Cardiac ventricle fibroblast (primary cell): ENCODE data around the gene MYOG. TPM values are rescaled to one million over a fixed set of nuclear protein-coding genes. Genes with fewer than 3 reads are reported as not detected.

Source experiments
- total RNA-seq: library from RNA; depleted of rRNA; stranded (reverse); fragments of >200 nt; gene quantifications from 2 replicates; pipeline ENCODE4 v1.2.3, GENCODE V29; 2015

Gene MYOG
- not detected in 2 replicates for total RNA-seq

GRCh38 chr1:203085528-203086406 lies at the start of gene MYOG:
Gene MYOG (minus strand): TSS chr1:203086012. CDS start chr1:203085961, 51 bp downstream.

GRCh38 chr1:203127666-203128430 lies 42.0 kb upstream of the MYOG start, which contains the start of gene ADORA1:
Gene ADORA1 (plus strand): TSS chr1:203127726. CDS start chr1:203128842, 1,116 bp downstream.

Other genes starting within 250 kb of the MYOG start
- gene RABIF, start 196.9 kb downstream of the MYOG start, total RNA-seq, result 5.7 and 6.3 TPM in 2 replicates
- 9.3 and 11.2 TPM in 2 replicates for gene KLHL12, start 158.8 kb downstream of the MYOG start, total RNA-seq
- gene ADIPOR1, start 127.7 kb downstream of the MYOG start, total RNA-seq, result 43.6 and 46.7 TPM in 2 replicates
- 35.6 and 40.4 TPM in 2 replicates for gene CYB5R1, start 118.8 kb downstream of the MYOG start, total RNA-seq
- 44.9 and 55.6 TPM in 2 replicates for gene TMEM183A, start 78.6 kb downstream of the MYOG start, total RNA-seq
- 4.2 and 10.1 TPM in 2 replicates for gene PPFIA4, start 59.5 kb downstream of the MYOG start, total RNA-seq
- 8.8 and 11.3 TPM in 2 replicates for gene ADORA1, start 41.7 kb upstream of the MYOG start, total RNA-seq
- gene MYBPH, start 89.8 kb upstream of the MYOG start, total RNA-seq, result 1.0 and 1.3 TPM in 2 replicates
- 2,798 and 3,366 TPM in 2 replicates for gene CHI3L1, start 100.7 kb upstream of the MYOG start, total RNA-seq
- gene CHIT1, start 143.7 kb upstream of the MYOG start, total RNA-seq, result not detected in 2 replicates
- 24.0 and 25.3 TPM in 2 replicates for gene BTG2, start 219.5 kb upstream of the MYOG start, total RNA-seq